ENCODE results near the gene DPF3. TPM values are rescaled to one million over a fixed set of nuclear protein-coding genes. Genes with fewer than 3 reads are reported as not detected.

The DPF3 gene
- total and polyA plus RNA-seq, 9 of the 15 experiments (the other 6 are each of a cell fraction or from before 2014, with no cell fraction given), result 0.21 to 4.9 (median 1.2) TPM

DNA sequence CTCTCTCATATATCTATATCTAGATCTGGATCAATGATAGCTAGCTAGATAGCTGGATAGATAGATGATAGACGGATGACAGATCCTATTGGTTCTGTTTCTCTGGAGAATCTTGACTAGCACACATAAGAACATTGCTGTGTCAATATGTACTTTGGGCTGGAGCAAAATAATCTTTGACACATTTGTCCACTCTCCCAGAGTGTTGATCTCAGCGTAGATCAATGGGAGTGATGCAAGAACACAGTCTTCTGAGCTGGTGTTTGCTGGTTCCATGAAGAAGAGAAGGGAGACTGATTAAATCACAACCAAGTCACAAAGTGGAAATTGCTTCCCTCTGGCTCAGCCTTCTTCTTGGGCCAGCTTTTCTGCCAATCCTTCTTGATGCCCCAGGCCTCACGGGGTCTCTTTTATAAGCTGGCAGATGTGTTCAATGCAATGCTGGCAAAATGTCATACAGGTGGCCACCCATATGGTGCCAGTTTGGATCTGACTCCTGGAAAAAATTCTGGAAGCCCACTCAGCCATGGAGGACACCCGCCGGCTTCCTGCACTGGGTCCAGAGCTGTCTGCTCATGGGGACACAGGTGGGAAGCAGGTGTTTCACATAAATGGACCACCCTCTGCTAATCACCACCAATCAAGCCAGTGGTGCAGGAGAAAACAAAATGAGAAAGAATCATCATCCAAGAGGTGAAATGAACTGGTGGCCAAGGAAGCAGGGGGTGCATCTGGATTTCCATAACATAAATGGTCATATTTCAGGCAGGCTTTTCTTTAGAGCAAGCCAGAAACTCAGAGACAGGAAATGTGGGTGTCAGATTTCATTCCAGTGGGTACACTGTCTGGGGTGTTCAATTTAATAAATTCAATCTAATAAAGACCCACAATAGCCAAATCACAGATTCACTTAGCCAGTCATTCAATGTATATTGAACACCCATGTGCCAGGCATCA, 310.3 kb downstream of the DPF3 start:
- BruUV-seq (replicated peaks), result no TSS peak
- H4K20me1 ChIP-seq (replicated peaks; ENCODE audit: control insufficient read depth, insufficient read depth, low read length), result no peaks in the 10 kb centered on the region
- FAIRE-seq (no peak), DNase-seq (ENCODE audit: extremely low read depth in 1 of 4, low spot score in 3 of 4) (no peak), ATAC-seq (no peak)
- H3K27ac ChIP-seq (ENCODE audit: extremely low read depth, low read depth, low read length), result no peak overlapping the region
- TF ChIP-seq ETV6 (IDR thresholded peaks at IDR 0.05; ENCODE audit: borderline replicate concordance in 1 of 2, low read depth in 2 of 2, low read length in 1 of 2) (no peak), ETV6 (CRISPR knock-in tag; IDR thresholded peaks at IDR 0.05; ENCODE audit: borderline replicate concordance) (no peak), CBX3 (IDR thresholded peaks at IDR 0.05; ENCODE audit: borderline replicate concordance in 1 of 2, low read length in 2 of 2) (no peak), NFXL1 (CRISPR knock-in tag; IDR thresholded peaks at IDR 0.05) (no peak), GATAD2A (IDR thresholded peaks at IDR 0.05) (no peak), XRCC4 (IDR thresholded peaks at IDR 0.05; ENCODE audit: extremely low read depth, insufficient read depth, insufficient read length) (no peak), CBX1 (IDR thresholded peaks at IDR 0.05; ENCODE audit: low read depth) (no peak), CEBPG (CRISPR knock-in tag; IDR thresholded peaks at IDR 0.05) (no peak), CEBPG (tag; conservative IDR thresholded peaks at IDR 0.05 in 1 of 2, IDR thresholded peaks at IDR 0.05 in 1 of 2) (no peak), SP1 (CRISPR knock-in tag; IDR thresholded peaks at IDR 0.05) (no peak), THRA (IDR thresholded peaks at IDR 0.05) (no peak)
- TF ChIP-seq, protein P1, sequence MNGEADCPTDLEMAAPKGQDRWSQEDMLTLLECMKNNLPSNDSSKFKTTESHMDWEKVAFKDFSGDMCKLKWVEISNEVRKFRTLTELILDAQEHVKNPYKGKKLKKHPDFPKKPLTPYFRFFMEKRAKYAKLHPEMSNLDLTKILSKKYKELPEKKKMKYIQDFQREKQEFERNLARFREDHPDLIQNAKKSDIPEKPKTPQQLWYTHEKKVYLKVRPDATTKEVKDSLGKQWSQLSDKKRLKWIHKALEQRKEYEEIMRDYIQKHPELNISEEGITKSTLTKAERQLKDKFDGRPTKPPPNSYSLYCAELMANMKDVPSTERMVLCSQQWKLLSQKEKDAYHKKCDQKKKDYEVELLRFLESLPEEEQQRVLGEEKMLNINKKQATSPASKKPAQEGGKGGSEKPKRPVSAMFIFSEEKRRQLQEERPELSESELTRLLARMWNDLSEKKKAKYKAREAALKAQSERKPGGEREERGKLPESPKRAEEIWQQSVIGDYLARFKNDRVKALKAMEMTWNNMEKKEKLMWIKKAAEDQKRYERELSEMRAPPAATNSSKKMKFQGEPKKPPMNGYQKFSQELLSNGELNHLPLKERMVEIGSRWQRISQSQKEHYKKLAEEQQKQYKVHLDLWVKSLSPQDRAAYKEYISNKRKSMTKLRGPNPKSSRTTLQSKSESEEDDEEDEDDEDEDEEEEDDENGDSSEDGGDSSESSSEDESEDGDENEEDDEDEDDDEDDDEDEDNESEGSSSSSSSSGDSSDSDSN (IDR thresholded peaks at IDR 0.05; ENCODE audit: borderline replicate concordance in 1 of 2, low read depth in 2 of 2, low read length in 2 of 2), result no peak
- no peaks in the 10 kb centered on the region for H3K9me1 ChIP-seq (ENCODE audit: control insufficient read depth, insufficient read depth, low read length)
- H3K9ac ChIP-seq (ENCODE audit: insufficient read depth in 1 of 2, low read depth in 2 of 2, low read length in 2 of 2), result no peak overlapping the region
- H3K9me3 ChIP-seq (replicated peaks; ENCODE audit: control insufficient read depth, insufficient read depth, low read depth, low read length), result no peaks in the 10 kb centered on the region
- H3K4me2 ChIP-seq (ENCODE audit: insufficient read depth, low read length), result no peak overlapping the region
- H2AFZ ChIP-seq (ENCODE audit: low read depth, low read length), result no peak overlapping the region
- intact Hi-C loops (cut with micrococcal nuclease) (no loop called here), in situ Hi-C loops (cut with MboI) (no loop called here)
- H3K4me1 ChIP-seq (replicated peaks in 1 of 2; ENCODE audit: control insufficient read depth in 2 of 2, insufficient read depth in 2 of 2, low read length in 2 of 2), result no peaks in the 10 kb centered on the region
- POLR2A ChIA-PET, result no interaction called here
- 0% methylated on average over 3 of the region's 5 CpGs for WGBS (ENCODE audit: insufficient coverage, low coverage, missing lambda C conversion rate)
- no peaks in the 10 kb centered on the region for H3K27me3 ChIP-seq (ENCODE audit: control insufficient read depth in 2 of 2, insufficient read depth in 2 of 2, low read length in 2 of 2)
- no peak overlapping the region for H3K4me3 ChIP-seq
- no peaks in the 10 kb centered on the region for H3K79me2 ChIP-seq (ENCODE audit: control insufficient read depth, insufficient read depth, low read length)
- no peaks in the 10 kb centered on the region for H3K36me3 ChIP-seq (ENCODE audit: control insufficient read depth, insufficient read depth, low read length)
- CTCF ChIA-PET (ENCODE audit: low intra/inter-chr PET ratio), result no interaction called here

Data from K562 (cell line).